Measurements from ENCODE around the gene KRTAP5-11. TPM values are rescaled to one million over a fixed set of nuclear protein-coding genes. Genes with fewer than 3 reads are reported as not detected.
"Not testable (repeated sequence)": the region's sequence is repeated elsewhere in the genome, so short reads cannot be mapped to it uniquely, and the experiment has no call there.

KRTAP5-11 gene
- total RNA-seq, 1 donor from 2014 or later: not detected

DNA sequence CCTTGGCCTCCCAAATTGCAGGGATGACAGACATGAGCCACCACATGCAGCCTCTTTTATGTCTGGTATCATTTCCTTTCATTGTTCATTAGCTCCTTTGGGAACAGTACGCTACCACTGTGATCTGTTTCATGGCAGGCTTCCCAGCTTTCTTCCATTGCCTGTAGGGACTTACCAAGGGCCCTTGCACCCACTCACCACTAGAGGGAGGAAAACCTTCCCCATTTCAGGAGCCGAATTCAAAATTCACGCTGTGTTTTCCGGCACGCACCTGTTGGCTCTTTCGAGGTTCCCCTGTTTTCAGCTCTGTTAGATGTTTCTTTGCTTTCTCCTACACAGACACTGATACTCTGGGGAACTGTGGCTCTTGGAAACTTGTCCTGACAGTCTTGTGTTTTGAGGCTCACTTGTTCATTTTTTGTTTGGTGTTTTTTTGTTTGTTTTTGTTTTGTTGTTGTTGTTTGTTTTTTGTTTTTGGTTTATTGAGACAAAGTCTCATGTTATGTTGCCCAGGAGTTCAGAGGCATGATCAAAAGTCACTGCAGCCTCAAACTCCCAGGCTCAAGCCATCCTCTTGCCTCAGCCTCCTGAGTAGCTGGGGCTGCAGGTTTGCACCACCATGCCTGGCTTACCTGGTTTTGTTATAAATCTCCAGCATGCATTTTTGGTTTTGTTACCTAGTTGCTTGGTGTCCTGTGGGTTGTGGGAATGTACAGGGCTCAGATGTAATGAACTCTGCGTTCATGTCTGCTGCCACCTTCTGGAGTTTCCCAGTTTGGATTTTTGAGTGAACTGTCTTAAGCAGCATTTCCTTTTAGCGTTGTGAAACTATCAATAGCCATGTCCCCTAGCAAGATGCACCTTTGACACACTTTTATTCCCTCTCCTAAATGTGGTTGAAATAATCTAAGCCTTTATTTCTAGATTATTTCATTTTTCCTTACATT, 2.3 kb downstream of the KRTAP5-11 start:
- DNase-seq: peak; percentile 76

- DNase-seq: peak; percentile 71
These were observed 3.2 kb downstream of the KRTAP5-11 start for GRCh38 chr11:71579513-71579912.

GRCh38 chr11:71577469-71578004, 5.1 kb downstream of the KRTAP5-11 start:
- DNase-seq: no peak

DNA sequence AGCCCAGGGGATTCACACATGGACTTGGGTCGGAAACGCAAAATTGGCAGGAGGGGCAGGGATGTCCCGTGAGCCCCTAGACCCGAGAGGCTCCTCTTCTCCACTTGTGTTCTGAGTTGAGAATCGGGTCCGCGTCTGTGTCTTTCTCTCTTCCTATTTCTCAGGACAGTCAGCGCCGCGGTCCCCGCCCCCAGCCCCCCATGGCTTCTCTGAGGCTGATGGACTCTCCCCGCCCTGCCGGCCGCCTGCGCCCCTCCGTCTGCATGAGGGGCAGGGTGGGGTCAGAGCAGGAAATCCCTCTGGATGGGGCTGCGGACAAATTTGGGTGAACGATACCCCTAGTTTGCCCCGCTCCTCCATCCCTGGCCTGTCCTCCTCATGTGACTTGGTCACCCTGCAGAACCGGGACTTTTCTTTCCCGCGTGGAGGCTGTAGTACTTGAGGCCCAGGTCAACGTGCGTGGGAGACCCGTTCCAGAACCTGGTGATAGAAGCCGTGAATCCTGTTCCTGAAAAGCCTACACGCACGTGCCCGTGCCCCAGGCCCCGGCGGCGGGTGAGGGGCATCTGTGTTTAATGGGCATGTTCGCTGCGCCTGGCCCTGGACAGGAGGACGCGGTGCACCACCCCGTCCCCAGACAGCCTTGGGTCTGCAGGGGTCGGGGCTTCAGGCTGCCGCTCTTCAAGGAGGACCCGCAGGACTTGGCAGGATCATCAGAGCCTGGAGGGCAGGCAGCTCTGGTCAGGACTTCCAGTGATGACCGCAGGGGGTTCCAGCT, 5.8 kb downstream of the KRTAP5-11 start:
- DNase-seq: not testable (repeated sequence)

DNA sequence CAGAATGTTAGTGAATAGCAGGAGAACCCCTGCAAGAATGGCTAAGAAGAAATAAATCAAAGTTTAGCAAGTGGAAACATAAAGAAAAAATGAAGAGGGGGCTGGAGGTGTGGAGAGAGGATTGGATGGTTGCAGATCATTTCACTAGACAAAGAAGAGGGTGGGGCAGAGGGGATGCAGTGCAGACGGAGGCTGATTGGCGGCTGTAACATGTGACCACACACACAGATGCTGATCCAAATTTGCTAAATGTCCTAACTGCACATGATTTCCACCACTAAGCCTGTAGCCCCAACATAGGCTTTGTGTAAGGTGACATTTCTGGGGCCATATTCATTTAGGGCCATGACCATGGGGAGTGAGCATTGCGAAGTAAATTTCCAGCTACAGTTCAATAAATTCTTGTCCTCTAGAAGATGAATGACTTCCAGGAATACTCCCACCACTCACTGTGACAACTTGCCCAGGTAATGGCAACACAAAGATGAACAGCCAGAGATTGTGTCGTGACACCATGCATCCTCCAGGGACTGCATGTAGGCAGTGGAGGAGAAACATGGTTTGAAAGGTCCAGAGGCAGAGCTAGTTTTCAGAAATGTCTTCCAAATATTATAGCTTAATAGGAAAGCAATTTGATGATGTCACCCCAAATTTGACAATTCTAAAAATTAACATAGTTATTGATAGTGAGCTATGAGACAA, 6.8 kb downstream of the KRTAP5-11 start:
- no peak for DNase-seq

- DNase-seq: no peak
These were observed 8.3 kb downstream of the KRTAP5-11 start for GRCh38 chr11:71574418-71574817.

DNA sequence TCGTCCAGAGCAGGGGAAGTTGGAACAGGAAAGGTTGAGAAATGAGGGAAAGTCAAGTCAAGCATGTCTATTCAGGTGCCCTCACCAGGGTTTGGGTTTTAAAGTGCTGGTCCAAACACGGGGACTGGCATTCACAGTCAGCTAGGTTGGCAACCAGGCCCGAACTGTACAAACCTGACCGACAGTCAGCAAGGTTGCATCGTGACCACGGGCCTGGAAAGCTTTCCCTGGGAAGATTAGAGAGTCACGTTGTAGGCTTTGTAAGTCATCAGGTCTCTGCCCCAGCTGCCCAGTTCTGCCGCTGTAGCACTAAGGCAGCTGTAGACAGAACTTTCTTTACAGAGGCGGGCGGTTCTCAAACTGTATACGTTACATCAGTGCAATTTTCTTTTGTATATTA, 9.9 kb downstream of the KRTAP5-11 start:
- no peak for DNase-seq

- DNase-seq: not testable (repeated sequence)
These were observed 11.4 kb downstream of the KRTAP5-11 start for GRCh38 chr11:71571101-71571850.

- DNase-seq: peak; percentile 84
These were observed 13.8 kb downstream of the KRTAP5-11 start for GRCh38 chr11:71568704-71569349.

DNA sequence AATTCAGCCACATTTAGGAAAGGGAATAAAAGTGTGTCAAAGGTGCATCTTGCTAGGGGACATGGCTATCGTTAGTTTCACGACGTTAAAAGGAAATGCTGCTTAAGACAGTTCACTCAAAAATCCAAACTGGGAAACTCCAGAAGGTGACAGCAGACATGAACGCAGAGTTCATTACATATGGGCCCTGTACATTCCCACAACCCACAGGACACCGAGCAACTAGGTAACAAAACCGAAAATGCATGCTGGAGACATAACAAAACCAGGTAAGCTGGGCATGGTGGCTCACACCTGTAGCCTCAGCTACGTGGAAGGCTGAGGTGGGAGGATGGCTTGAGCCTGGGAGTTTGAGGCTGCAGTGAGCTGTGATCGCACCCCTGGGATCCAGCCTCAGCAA, 15.0 kb downstream of the KRTAP5-11 start:
- DNase-seq: not testable (repeated sequence)

DNA sequence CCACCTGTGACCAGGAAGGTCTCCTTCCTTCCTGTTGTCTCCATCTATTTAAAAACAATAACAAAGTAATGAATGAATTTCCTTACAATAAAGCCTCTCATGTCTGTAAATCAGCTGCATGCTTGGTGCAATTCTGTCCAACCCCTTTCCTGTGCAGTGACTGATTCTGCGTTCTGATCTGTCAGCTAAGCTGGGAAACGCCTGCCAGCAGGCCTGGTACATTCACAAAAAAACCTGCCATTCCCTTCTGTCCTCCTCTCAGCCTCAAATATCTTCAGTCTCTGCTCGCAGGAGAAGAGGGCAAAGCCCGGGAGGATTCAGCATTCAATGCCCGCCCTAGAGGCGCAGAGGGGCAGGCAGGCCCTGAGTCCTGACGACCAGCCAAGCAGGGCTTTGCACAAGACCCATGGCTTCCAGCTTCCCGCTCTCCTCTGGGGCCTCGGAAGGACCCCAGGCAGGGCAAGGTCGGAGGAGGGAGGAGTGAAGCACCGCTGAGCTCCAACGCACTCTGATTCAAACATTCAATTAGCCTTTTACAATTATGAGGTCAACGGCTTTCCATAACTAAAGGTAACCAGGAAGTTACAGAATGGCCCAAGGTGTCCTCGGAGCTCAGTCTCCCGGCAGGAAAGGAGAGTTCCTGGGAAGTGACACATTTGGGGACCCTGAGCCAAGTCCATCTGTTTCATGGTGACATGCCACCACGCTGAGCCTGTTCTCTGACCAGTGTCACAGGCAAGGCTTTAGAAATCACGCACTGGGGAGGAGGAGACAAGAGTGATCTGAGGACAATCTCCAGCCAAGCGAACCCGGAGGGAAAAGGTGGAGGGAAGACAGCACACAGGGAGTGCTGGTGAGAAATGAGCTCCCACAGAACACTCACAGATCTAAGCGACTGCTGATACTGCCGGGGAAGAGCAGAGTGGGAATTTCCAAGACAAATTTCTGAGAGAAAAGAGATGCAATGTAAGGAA, 15.8 kb downstream of the KRTAP5-11 start:
- not testable (repeated sequence) for DNase-seq

- peak; percentile 31 for DNase-seq
These were observed 16.5 kb downstream of the KRTAP5-11 start for GRCh38 chr11:71566081-71566620.

DNA sequence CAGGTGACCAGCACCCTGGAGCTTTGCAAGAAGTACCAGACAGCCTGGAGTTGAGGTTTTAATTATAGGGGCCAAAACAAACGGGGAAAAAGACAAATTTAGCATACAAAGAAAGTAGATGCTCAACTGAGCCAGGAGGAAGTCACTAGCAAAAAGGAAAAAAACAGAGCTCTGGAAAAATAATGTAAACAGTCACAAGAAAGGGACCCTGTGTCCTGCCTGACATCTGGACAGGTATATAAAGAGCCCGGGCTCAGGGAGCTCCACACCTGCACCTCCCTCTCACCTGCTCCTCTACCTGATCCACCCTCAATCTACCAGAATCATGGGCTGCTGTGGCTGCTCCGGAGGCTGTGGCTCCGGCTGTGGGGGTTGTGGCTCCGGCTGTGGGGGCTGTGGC, 17.4 kb downstream of the KRTAP5-11 start, which contains the start of gene KRTAP5-10:
TSS of gene KRTAP5-10 (plus strand) at position 301 of the 400 bp plus-strand sequence. CDS start at position 326, 25 bp downstream.
- DNase-seq: no peak

DNA sequence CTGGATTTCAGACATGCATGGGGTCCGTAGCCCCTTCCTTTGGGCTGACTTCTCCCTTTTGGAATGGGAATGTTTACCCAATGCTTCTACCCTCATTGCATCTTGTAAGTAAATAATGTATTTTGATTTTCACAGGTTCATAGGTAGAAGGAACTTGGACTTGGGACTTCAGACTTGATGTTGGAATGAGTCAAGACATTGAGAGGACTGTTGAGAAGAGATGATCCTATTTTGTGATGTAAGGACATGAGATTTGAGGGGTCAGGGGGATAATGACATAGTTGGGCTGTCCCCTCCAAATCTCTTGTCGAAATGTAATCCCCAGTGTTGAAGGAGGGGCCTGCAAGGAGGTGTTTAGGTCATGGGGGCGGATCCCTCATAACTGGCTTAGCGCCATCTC, 18.2 kb downstream of the KRTAP5-11 start:
- DNase-seq: no peak

DNA sequence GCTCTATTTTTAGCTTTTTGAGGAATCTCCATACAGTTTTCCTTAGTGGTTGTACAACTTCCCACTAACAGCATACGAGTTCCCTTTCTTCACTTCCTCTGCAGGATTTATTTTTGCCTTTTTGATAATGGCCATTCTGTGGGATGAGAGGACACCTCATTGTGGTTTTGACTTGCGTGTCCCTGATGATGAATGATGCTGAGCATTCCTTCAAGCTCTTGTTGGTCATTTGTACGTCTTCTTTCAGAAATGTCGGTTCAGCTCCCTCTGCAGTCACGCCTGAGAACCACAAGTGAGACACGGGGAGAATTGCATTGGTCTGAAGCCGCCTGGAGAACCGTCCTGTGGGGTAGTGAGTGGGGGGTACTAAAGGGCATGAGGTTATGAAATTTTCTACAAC, 19.3 kb downstream of the KRTAP5-11 start:
- DNase-seq: peak; percentile 33

GRCh38 chr11:71562120-71562519, 20.6 kb downstream of the KRTAP5-11 start:
- DNase-seq: no peak

GRCh38 chr11:71558996-71559395, 23.7 kb downstream of the KRTAP5-11 start:
- no peak for DNase-seq

GRCh38 chr11:71557257-71557656, 25.4 kb downstream of the KRTAP5-11 start:
- DNase-seq: no peak

DNA sequence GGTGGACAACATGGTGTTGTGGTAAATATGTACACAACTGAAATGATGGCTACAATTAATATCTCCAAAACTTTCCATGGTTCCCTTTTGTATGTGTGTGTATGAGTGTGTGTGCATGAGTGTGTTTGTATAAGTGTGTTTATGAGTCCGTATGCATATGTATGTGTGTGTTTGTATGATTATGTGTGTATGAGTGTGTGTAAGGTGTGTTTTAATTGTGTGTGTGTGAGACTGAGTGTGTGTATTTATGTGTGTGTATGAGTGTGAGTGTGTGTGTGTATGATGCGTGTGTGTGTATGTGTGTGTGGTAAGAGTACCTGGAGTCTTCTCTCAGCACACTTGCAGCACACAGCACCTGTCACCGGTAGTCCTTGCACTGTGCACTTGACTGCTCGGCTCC, 26.7 kb downstream of the KRTAP5-11 start:
- no peak for DNase-seq

All from tongue (tissue), 2 donors.